ENCODE results near the gene SPIN3. TPM values are rescaled to one million over a fixed set of nuclear protein-coding genes. Genes with fewer than 3 reads are reported as not detected.
"Not testable (repeated sequence)": the region's sequence is repeated elsewhere in the genome, so short reads cannot be mapped to it uniquely, and the experiment has no call there.

The SPIN3 gene
- 10 to 100 TPM; 14.3 to 16.5 TPM for total RNA-seq

- Mint-ChIP-seq H3K4me3 (peak within 1 kb of the TSS; percentile 84 to 93), H3K27me3 (ENCODE audit: low read depth) (peaks cover 24% of the 10 kb centered on the region), H3K27ac (peak within 1 kb of the TSS; percentile 87), H3K9me3 (no peaks in the 10 kb centered on the region), H3K36me3 (ENCODE audit: insufficient read depth in 2 of 2) (peaks cover 3 to 10% of the 10 kb centered on the region in 2 donors), H3K4me1 (ENCODE audit: low read depth) (peaks cover 16% of the 10 kb centered on the region)
- DNase-seq, result peak; percentile 73 to 77
- ATAC-seq (replicated peaks in 1 of 2), result peak; percentile 92 to 98
Measured at GRCh38 chrX:56995271-56995994, at the start of gene SPIN3. SPIN3 (minus strand) TSS chrX:56995541; CDS start chrX:56994947, 594 bp downstream.

GRCh38 chrX:57044245-57044644, 48.9 kb upstream of the SPIN3 start:
- no peak overlapping the region for H3K4me3 Mint-ChIP-seq
- ATAC-seq (replicated peaks in 1 of 2), result no peak
- no peak overlapping the region for H3K27ac Mint-ChIP-seq
- peaks cover 41% of the 10 kb centered on the region for H3K27me3 Mint-ChIP-seq (ENCODE audit: low read depth)
- no peaks in the 10 kb centered on the region for H3K4me1 Mint-ChIP-seq (ENCODE audit: low read depth)
- H3K36me3 Mint-ChIP-seq (ENCODE audit: insufficient read depth in 2 of 2), result peaks cover 0 to 2% of the 10 kb centered on the region in 2 donors
- H3K9me3 Mint-ChIP-seq, result no peaks in the 10 kb centered on the region
- DNase-seq, result no peak

GRCh38 chrX:57037265-57037664, 41.9 kb upstream of the SPIN3 start:
- H3K4me3 Mint-ChIP-seq; DNase-seq; H3K36me3 Mint-ChIP-seq (ENCODE audit: insufficient read depth in 2 of 2); ATAC-seq (replicated peaks in 1 of 2); H3K27ac Mint-ChIP-seq; H3K4me1 Mint-ChIP-seq (ENCODE audit: low read depth); H3K9me3 Mint-ChIP-seq: not testable (repeated sequence)
- peaks cover 34% of the 10 kb centered on the region for H3K27me3 Mint-ChIP-seq (ENCODE audit: low read depth)

- ATAC-seq (replicated peaks in 1 of 2), result peak in 1 of 2 donors; percentile 21
- Mint-ChIP-seq H3K4me1 (ENCODE audit: low read depth) (peaks cover 16% of the 10 kb centered on the region), H3K36me3 (ENCODE audit: insufficient read depth in 2 of 2) (peaks cover 3 to 10% of the 10 kb centered on the region in 2 donors), H3K9me3 (no peaks in the 10 kb centered on the region), H3K27ac (peak overlapping the region; percentile 83), H3K27me3 (ENCODE audit: low read depth) (peaks cover 24% of the 10 kb centered on the region), H3K4me3 (peak overlapping the region; percentile 84 to 93)
- DNase-seq, result peak in 1 of 2 donors; percentile 1
Measured at GRCh38 chrX:56994375-56995270, 718 bp downstream of the SPIN3 start.

GRCh38 chrX:56987741-56988140, 7.6 kb downstream of the SPIN3 start:
- Mint-ChIP-seq H3K27me3 (ENCODE audit: low read depth) (peaks cover 11% of the 10 kb centered on the region), H3K4me1 (ENCODE audit: low read depth) (peaks cover 15% of the 10 kb centered on the region), H3K4me3 (no peak overlapping the region), H3K9me3 (no peaks in the 10 kb centered on the region), H3K36me3 (ENCODE audit: insufficient read depth in 2 of 2) (peaks cover 0 to 7% of the 10 kb centered on the region in 2 donors), H3K27ac (no peak overlapping the region)
- ATAC-seq (replicated peaks in 1 of 2), result no peak
- no peak for DNase-seq

- Mint-ChIP-seq H3K9me3 (no peaks in the 10 kb centered on the region), H3K27ac (no peak overlapping the region), H3K4me1 (ENCODE audit: low read depth) (peaks cover 15% of the 10 kb centered on the region), H3K36me3 (ENCODE audit: insufficient read depth in 2 of 2) (peaks cover 0 to 6% of the 10 kb centered on the region in 2 donors), H3K4me3 (no peak overlapping the region), H3K27me3 (ENCODE audit: low read depth) (peaks cover 11% of the 10 kb centered on the region)
- ATAC-seq (replicated peaks in 1 of 2) (no peak), DNase-seq (no peak)
Measured at GRCh38 chrX:56986138-56986537, 9.2 kb downstream of the SPIN3 start.

- Mint-ChIP-seq H3K36me3 (ENCODE audit: insufficient read depth in 2 of 2) (no peaks in the 10 kb centered on the region), H3K27ac (no peak overlapping the region), H3K4me3 (no peak overlapping the region), H3K9me3 (no peaks in the 10 kb centered on the region), H3K27me3 (ENCODE audit: low read depth) (no peaks in the 10 kb centered on the region), H3K4me1 (ENCODE audit: low read depth) (peaks cover 4% of the 10 kb centered on the region)
- ATAC-seq (replicated peaks in 1 of 2), result peak; percentile 60 to 78
- peak; percentile 25 to 47 for DNase-seq
Measured at GRCh38 chrX:56978172-56978571, 17.2 kb downstream of the SPIN3 start.

GRCh38 chrX:56975611-56976010, 19.7 kb downstream of the SPIN3 start:
- H3K36me3 Mint-ChIP-seq (ENCODE audit: insufficient read depth in 2 of 2), result no peaks in the 10 kb centered on the region
- ATAC-seq (replicated peaks in 1 of 2) (no peak), DNase-seq (no peak)
- H3K9me3 Mint-ChIP-seq, result no peaks in the 10 kb centered on the region
- H3K27me3 Mint-ChIP-seq (ENCODE audit: low read depth), result no peaks in the 10 kb centered on the region
- H3K4me3 Mint-ChIP-seq, result no peak overlapping the region
- H3K27ac Mint-ChIP-seq, result no peak overlapping the region
- peaks cover 4% of the 10 kb centered on the region for H3K4me1 Mint-ChIP-seq (ENCODE audit: low read depth)

GRCh38 chrX:56974408-56974807, 20.9 kb downstream of the SPIN3 start:
- Mint-ChIP-seq H3K27me3 (ENCODE audit: low read depth) (no peaks in the 10 kb centered on the region), H3K4me3 (no peak overlapping the region), H3K4me1 (ENCODE audit: low read depth) (peaks cover 4% of the 10 kb centered on the region), H3K36me3 (ENCODE audit: insufficient read depth in 2 of 2) (no peaks in the 10 kb centered on the region), H3K9me3 (no peaks in the 10 kb centered on the region), H3K27ac (no peak overlapping the region)
- ATAC-seq (replicated peaks in 1 of 2) (no peak), DNase-seq (no peak)

- DNase-seq (no peak), ATAC-seq (replicated peaks in 1 of 2) (no peak)
- Mint-ChIP-seq H3K27me3 (ENCODE audit: low read depth) (no peaks in the 10 kb centered on the region), H3K9me3 (no peaks in the 10 kb centered on the region), H3K4me3 (no peak overlapping the region), H3K4me1 (ENCODE audit: low read depth) (no peaks in the 10 kb centered on the region), H3K27ac (no peak overlapping the region), H3K36me3 (ENCODE audit: insufficient read depth in 2 of 2) (no peaks in the 10 kb centered on the region)
Measured at GRCh38 chrX:56969559-56969958, 25.8 kb downstream of the SPIN3 start.

- Mint-ChIP-seq H3K4me3 (no peak overlapping the region), H3K36me3 (ENCODE audit: insufficient read depth in 2 of 2) (no peaks in the 10 kb centered on the region), H3K4me1 (ENCODE audit: low read depth) (no peaks in the 10 kb centered on the region), H3K9me3 (no peaks in the 10 kb centered on the region), H3K27me3 (ENCODE audit: low read depth) (no peaks in the 10 kb centered on the region), H3K27ac (no peak overlapping the region)
- no peak for ATAC-seq (replicated peaks in 1 of 2)
- no peak for DNase-seq
Measured at GRCh38 chrX:56968980-56969379, 26.4 kb downstream of the SPIN3 start.

GRCh38 chrX:56963377-56963776, 32.0 kb downstream of the SPIN3 start:
- Mint-ChIP-seq H3K36me3 (ENCODE audit: insufficient read depth in 2 of 2) (peaks cover 2 to 8% of the 10 kb centered on the region in 2 donors), H3K27me3 (ENCODE audit: low read depth) (peaks cover 9% of the 10 kb centered on the region), H3K4me1 (ENCODE audit: low read depth) (no peaks in the 10 kb centered on the region), H3K9me3 (no peaks in the 10 kb centered on the region), H3K4me3 (no peak overlapping the region), H3K27ac (no peak overlapping the region)
- no peak for ATAC-seq (replicated peaks in 1 of 2)
- DNase-seq, result no peak

- ATAC-seq (replicated peaks in 1 of 2) (no peak), DNase-seq (no peak)
- no peak overlapping the region for H3K27ac Mint-ChIP-seq
- peaks cover 45% of the 10 kb centered on the region for H3K27me3 Mint-ChIP-seq (ENCODE audit: low read depth)
- peaks cover 5 to 9% of the 10 kb centered on the region in 2 donors for H3K36me3 Mint-ChIP-seq (ENCODE audit: insufficient read depth in 2 of 2)
- peaks cover 6% of the 10 kb centered on the region in 2 donors for H3K9me3 Mint-ChIP-seq
- no peak overlapping the region for H3K4me3 Mint-ChIP-seq
- no peaks in the 10 kb centered on the region for H3K4me1 Mint-ChIP-seq (ENCODE audit: low read depth)
Measured at GRCh38 chrX:56947699-56948098, 47.6 kb downstream of the SPIN3 start.
